Endothelial cell of umbilical vein (primary cell): ENCODE results near the gene PEAK3. TPM values are rescaled to one million over a fixed set of nuclear protein-coding genes. Genes with fewer than 3 reads are reported as not detected.

Experiments
- BruUV-seq: library from RNA; stranded (reverse); fragments of 400-500 nt; replicated peaks from 2 replicates; lab custom pipeline; 2021; lab: Mats Ljungman, UMichigan
- CTCF ChIA-PET: fragments of 300-600, 350-600 bp; sonication (Branson Sonifier 250); formaldehyde crosslinking; loops from one replicate; lab custom pipeline; 2021; ENCODE audit warnings: antibody characterized with exemption, inconsistent platforms; lab: Charles Lee
- POLR2A ChIA-PET: fragments of 300-600, 350-600 bp; sonication (Branson Sonifier 250); formaldehyde crosslinking; loops from one replicate; lab custom pipeline; 2021; ENCODE audit warnings: antibody characterized with exemption, inconsistent platforms; lab: Charles Lee
- DNase-seq: peaks from one replicate; pipeline ENCODE4 v3.0.0-alpha.2; 2011; ENCODE audit warnings: low read depth, low spot score
- FAIRE-seq: peaks from 2 replicates; lab custom pipeline; 2011; peaks lifted over from hg19 to GRCh38; lab: Jason Lieb, UNC
- H2AFZ ChIP-seq: 2 replicates; pipeline ENCODE4 v1.6.0; 2012; ENCODE audit warnings: low read depth, low read length, control low read depth, inconsistent platforms
- H3K27ac ChIP-seq: 2 replicates; pipeline ENCODE4 v1.5.1; 2011; ENCODE audit warnings: low read depth, mild to moderate bottlenecking, control low read depth, low read length, moderate library complexity; ENCODE audit not compliant: insufficient read depth
- H3K27me3 ChIP-seq, 2 experiments: 2 replicates each; pipeline versions ENCODE4 v1.6.0 to v1.6.1; 2011; ENCODE audit warnings: low read length in 2 of 2, mixed read lengths in 1 of 2; ENCODE audit not compliant: control insufficient read depth in 2 of 2, insufficient read depth in 2 of 2
- H3K36me3 ChIP-seq, 2 experiments: 2 replicates in 1 of 2; 3 replicates in 1 of 2; pipeline ENCODE4 v1.5.1; 2011; ENCODE audit warnings: low read length in 2 of 2, mild to moderate bottlenecking in 1 of 2, moderate library complexity in 1 of 2; ENCODE audit not compliant: control insufficient read depth in 2 of 2, insufficient read depth in 2 of 2; ENCODE audit errors: extremely low read depth in 1 of 2
- H3K4me1 ChIP-seq: 3 replicates; pipeline ENCODE4 v1.5.1; 2011; ENCODE audit warnings: mild to moderate bottlenecking, low read length; ENCODE audit not compliant: control insufficient read depth, insufficient read depth; ENCODE audit errors: extremely low read depth
- H3K4me2 ChIP-seq: 2 replicates; pipeline ENCODE4 v1.6.1; 2011; ENCODE audit warnings: low read length, control low read depth, mixed read lengths; ENCODE audit not compliant: insufficient read depth
- H3K4me3 ChIP-seq, 3 experiments: fragments of 200-600 bp in 1 of 3; sonication (generic), shearing (Covaris generic) in 1 of 3; replicated peaks in 1 of 3; 2 replicates each; pipeline ENCODE4 v1.5.1; 2011 to 2016; ENCODE audit warnings: control low read depth in 3 of 3, low read length in 3 of 3, mild to moderate bottlenecking in 2 of 3, inconsistent platforms in 1 of 3, low read depth in 1 of 3, moderate library complexity in 1 of 3; ENCODE audit not compliant: insufficient read depth in 1 of 3
- H3K79me2 ChIP-seq: 2 replicates; pipeline ENCODE4 v1.6.0; 2012; ENCODE audit warnings: low read length, inconsistent platforms; ENCODE audit not compliant: control insufficient read depth, insufficient read depth
- H3K9ac ChIP-seq: replicated peaks from 2 replicates; pipeline ENCODE3; 2011; ENCODE audit warnings: low read length, control low read depth; ENCODE audit not compliant: insufficient read depth; ENCODE audit errors: extremely low read depth
- H3K9me1 ChIP-seq: replicated peaks from 3 replicates; pipeline ENCODE4 v1.6.0; 2011; ENCODE audit warnings: mild to moderate bottlenecking, low read length; ENCODE audit not compliant: control insufficient read depth, insufficient read depth; ENCODE audit errors: extremely low read depth
- H3K9me3 ChIP-seq: replicated peaks from 2 replicates; pipeline ENCODE4 v1.5.1; 2012; ENCODE audit warnings: low read length, inconsistent platforms; ENCODE audit not compliant: control insufficient read depth, insufficient read depth
- H4K20me1 ChIP-seq: replicated peaks from 2 replicates; pipeline ENCODE3; 2011; ENCODE audit warnings: mild to moderate bottlenecking, low read length; ENCODE audit not compliant: control insufficient read depth, insufficient read depth; ENCODE audit errors: extremely low read depth
- GATA2 ChIP-seq: IDR thresholded peaks from 2 replicates; pipeline ENCODE4 v1.7.0; 2011; ENCODE audit warnings: low read depth, mild to moderate bottlenecking, moderate library complexity, mixed read lengths, low read length; ENCODE audit not compliant: insufficient read length, insufficient read depth
- MAX ChIP-seq: IDR thresholded peaks from 2 replicates; pipeline ENCODE4 v1.6.1; 2011; ENCODE audit not compliant: insufficient read depth, insufficient read length
- POLR2A ChIP-seq: IDR thresholded peaks from 2 replicates; pipeline ENCODE4 v1.6.1; 2012; ENCODE audit warnings: low read depth, mild to moderate bottlenecking, control low read depth, low read length
- POLR2AphosphoS5 ChIP-seq: IDR thresholded peaks from 2 replicates; pipeline ENCODE4 v1.6.1; 2012; ENCODE audit warnings: low read depth, mild to moderate bottlenecking, control low read depth, low read length, moderate library complexity; ENCODE audit not compliant: insufficient read depth
- dilution Hi-C: fragments of 300-500 bp; cut with MboI; formaldehyde crosslinking; loops from one replicate; pipeline ENCODE4 v1.15.0; 2019; ENCODE audit warnings: low sequenced_read_pairs; ENCODE audit not compliant: extremely low pct_ligation_motif_present
- intact Hi-C: fragments of 100-400 bp; cut with micrococcal nuclease; formaldehyde crosslinking; loops from one replicate; pipeline ENCODE4 v1.10.0; 2022
- polyA plus RNA-seq, 4 experiments: library from polyadenylated mRNA; depleted of rRNA in 3 of 4; stranded (reverse) in 3 of 4; unstranded in 1 of 4; fragments of >200 nt; gene quantifications; 2 replicates each; pipeline versions ENCODE4 v1.2.1 to v1.2.3, GENCODE V29; 2011 to 2012; ENCODE audit warnings: missing spikeins in 1 of 4
- total RNA-seq: library from RNA; stranded (reverse); gene quantifications from 2 replicates; pipeline ENCODE4 v1.2.3, GENCODE V29; 2021

PEAK3 gene
- total and polyA plus RNA-seq, 2 donors (not counting 3 experiments of a cell fraction or from before 2014, with no cell fraction given): 0.03 TPM; not detected in 1

- BruUV-seq: TSS peak; percentile 73
- H3K79me2 ChIP-seq: peaks cover 48% of the 10 kb centered on the region
- peak; percentile 90 for DNase-seq
- peaks cover 15% of the 10 kb centered on the region for H3K4me1 ChIP-seq
- POLR2A ChIA-PET: interaction anchor here (1.2 kb wide), 1 partner anchor 22 kb away, joined by 3 read pairs; no protein-coding TSS in a partner anchor
- no peaks in the 10 kb centered on the region for H3K27me3 ChIP-seq
- CTCF ChIA-PET: interaction anchor here (0.6 to 1.6 kb wide), 7 partner anchors 10 to 623 kb away, joined by 3 to 8 read pairs (median 5); no protein-coding TSS in a partner anchor
- H4K20me1 ChIP-seq: no peaks in the 10 kb centered on the region
- peaks cover 0 to 9% of the 10 kb centered on the region in 2 experiments for H3K36me3 ChIP-seq
- peak; percentile 98 for FAIRE-seq
- H2AFZ ChIP-seq: peak overlapping the region; percentile 54
- peak overlapping the region; percentile 76 for H3K9ac ChIP-seq
- TF ChIP-seq GATA2: no peak
- TF ChIP-seq POLR2AphosphoS5: peak; percentile 8
- peak overlapping the region; percentile 68 to 94 (median 87) for H3K4me3 ChIP-seq
- no peaks in the 10 kb centered on the region for H3K9me3 ChIP-seq
- peak overlapping the region; percentile 90 for H3K27ac ChIP-seq
- intact Hi-C loops (loop anchor here (5.0 kb wide), 1 partner anchor 41 kb away; no protein-coding TSS in a partner anchor), dilution Hi-C loops (no loop called here)
- no peaks in the 10 kb centered on the region for H3K9me1 ChIP-seq
- H3K4me2 ChIP-seq: peak overlapping the region; percentile 74
Measured at GRCh38 chr19:2327773-2328400, 45.9 kb upstream of the PEAK3 start.

- Histone ChIP-seq H3K9ac (no peak overlapping the region), H3K9me3 (no peaks in the 10 kb centered on the region), H3K27me3 (no peaks in the 10 kb centered on the region), H3K4me3 (no peak overlapping the region), H3K4me2 (no peak overlapping the region), H3K79me2 (peaks cover 41% of the 10 kb centered on the region), H2AFZ (no peak overlapping the region), H4K20me1 (no peaks in the 10 kb centered on the region), H3K9me1 (no peaks in the 10 kb centered on the region), H3K36me3 (peaks cover 0 to 13% of the 10 kb centered on the region in 2 experiments), H3K27ac (peak overlapping the region; percentile 90), H3K4me1 (peaks cover 15% of the 10 kb centered on the region)
- DNase-seq (no peak), FAIRE-seq (no peak)
- dilution Hi-C loops: no loop called here
- CTCF ChIA-PET: interaction anchor here (0.9 to 1.6 kb wide), 4 partner anchors 9 to 171 kb away, joined by 3 to 8 read pairs (median 4); no protein-coding TSS in a partner anchor
- BruUV-seq: no TSS peak
- POLR2A ChIA-PET: interaction anchor here (0.6 kb wide), 2 partner anchors 265 to 1881 kb away, joined by 4 read pairs; no protein-coding TSS in a partner anchor
- intact Hi-C loops: loop anchor here (5.0 kb wide), 1 partner anchor 40 kb away; no protein-coding TSS in a partner anchor
- TF ChIP-seq POLR2A: no peak
- no peak for TF ChIP-seq MAX
Measured at GRCh38 chr19:2326699-2327360, 44.9 kb upstream of the PEAK3 start.
